Upper lobe of left lung (tissue), 4 donors: ENCODE data around the gene GASK1B.

Experiments used
- CTCF ChIP-seq, 6 experiments: fragments of 450-650 bp in 4 of 6; fragments of 200-600 bp in 2 of 6; sonication (generic) in 2 of 6; IDR thresholded peaks; one replicate each; pipeline ENCODE4 v1.5.1; 2016 to 2019; ENCODE audit warnings: antibody characterized with exemption in 6 of 6
- POLR2A ChIP-seq, 4 donors: fragments of 450-650 bp; IDR thresholded peaks; one replicate each; pipeline ENCODE4 v1.5.1; 2016 to 2017; ENCODE audit warnings: antibody characterized with exemption in 4 of 4, mild to moderate bottlenecking in 2 of 4

- TF ChIP-seq POLR2A (IDR thresholded peaks at IDR 0.05) (peak in 1 of 4 donors; percentile 12), CTCF (IDR thresholded peaks at IDR 0.05) (peak; percentile 24 to 68 (median 43))
These were observed 1.9 kb downstream of the GASK1B start for GRCh38 chr4:158170691-158171561.
